NT2/D1 (cell line): ENCODE results near the gene RCN1.
"Not testable (repeated sequence)": the region's sequence is repeated elsewhere in the genome, so short reads cannot be mapped to it uniquely, and the experiment has no call there.

Experiments used
- DNase-seq: peaks from one replicate; pipeline ENCODE4 v3.0.0-alpha.2; 2011; ENCODE audit warnings: low read depth, low spot score
- H3K27me3 ChIP-seq: 2 replicates; pipeline ENCODE4 v1.6.0; 2011; ENCODE audit warnings: mild to moderate bottlenecking; ENCODE audit not compliant: insufficient read length, insufficient read depth
- H3K36me3 ChIP-seq: 2 replicates; pipeline ENCODE4 v1.6.1; 2011; ENCODE audit warnings: mild to moderate bottlenecking, low read length, mixed read lengths; ENCODE audit not compliant: insufficient read depth, insufficient read length
- H3K4me1 ChIP-seq: 2 replicates; pipeline ENCODE4 v1.5.1; 2011; ENCODE audit not compliant: insufficient read depth, insufficient read length
- H3K4me3 ChIP-seq: 2 replicates; pipeline ENCODE4 v1.5.1; 2011; ENCODE audit warnings: low read depth; ENCODE audit not compliant: insufficient read length
- H3K9ac ChIP-seq: 2 replicates; pipeline ENCODE4 v1.6.0; 2011; ENCODE audit warnings: low read depth; ENCODE audit not compliant: insufficient read length
- H3K9me3 ChIP-seq: 2 replicates; pipeline ENCODE4 v1.5.1; 2011; ENCODE audit warnings: mild to moderate bottlenecking, low read length; ENCODE audit not compliant: insufficient read depth
- SUZ12 ChIP-seq: IDR thresholded peaks from 2 replicates; pipeline ENCODE4 v1.6.1; 2011; ENCODE audit not compliant: insufficient read length, insufficient read depth; ENCODE audit errors: extremely low read depth
- YY1 ChIP-seq: IDR thresholded peaks from 2 replicates; pipeline ENCODE4 v1.6.1; 2011; ENCODE audit not compliant: insufficient read length, insufficient read depth
- ZNF274 ChIP-seq: IDR thresholded peaks from 2 replicates; pipeline ENCODE4 v1.6.1; 2011; ENCODE audit warnings: mild to moderate bottlenecking, low read depth, low read length

RCN1 gene

DNA sequence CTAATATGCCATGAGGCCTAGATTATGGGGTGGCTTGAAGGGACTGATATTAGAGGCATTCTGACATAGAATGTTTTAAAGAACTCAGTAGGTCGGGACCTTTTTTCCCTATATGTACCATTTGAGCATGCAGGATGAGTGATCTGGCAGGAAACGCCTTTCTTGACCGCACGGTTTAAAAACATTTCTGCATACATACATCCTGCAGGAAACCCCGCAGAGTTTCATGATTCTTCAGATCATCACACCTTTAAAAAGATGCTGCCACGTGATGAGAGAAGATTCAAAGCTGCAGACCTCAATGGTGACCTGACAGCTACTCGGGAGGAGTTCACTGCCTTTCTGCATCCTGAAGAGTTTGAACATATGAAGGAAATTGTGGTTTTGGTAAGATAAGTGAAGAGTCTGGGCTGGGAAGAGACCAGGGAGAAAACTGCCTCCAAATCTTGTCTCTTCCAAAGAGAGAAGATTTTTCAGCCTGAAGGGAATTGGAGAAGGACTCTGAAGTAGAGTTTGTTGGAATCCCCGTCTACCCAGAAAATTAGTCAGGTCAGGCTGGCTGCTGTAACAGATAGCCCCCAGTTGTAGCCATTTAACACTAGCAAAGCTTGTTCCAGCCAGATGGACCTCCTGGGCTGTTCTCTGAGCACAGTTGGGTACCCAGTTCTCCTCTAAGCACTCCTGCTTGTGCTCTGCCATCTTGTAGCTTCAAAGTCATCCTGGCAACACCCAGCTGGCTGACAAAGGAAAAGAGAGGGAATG lies 7.4 kb downstream of the RCN1 start:
- H3K9ac ChIP-seq, result no peak overlapping the region
- H3K9me3 ChIP-seq, result no peaks in the 10 kb centered on the region
- H3K27me3 ChIP-seq, result no peaks in the 10 kb centered on the region
- H3K4me1 ChIP-seq, result no peaks in the 10 kb centered on the region
- H3K36me3 ChIP-seq, result peaks cover 94% of the 10 kb centered on the region
- TF ChIP-seq ZNF274 (no peak), YY1 (no peak), SUZ12 (no peak)
- DNase-seq, result no peak
- H3K4me3 ChIP-seq, result no peak overlapping the region

DNA sequence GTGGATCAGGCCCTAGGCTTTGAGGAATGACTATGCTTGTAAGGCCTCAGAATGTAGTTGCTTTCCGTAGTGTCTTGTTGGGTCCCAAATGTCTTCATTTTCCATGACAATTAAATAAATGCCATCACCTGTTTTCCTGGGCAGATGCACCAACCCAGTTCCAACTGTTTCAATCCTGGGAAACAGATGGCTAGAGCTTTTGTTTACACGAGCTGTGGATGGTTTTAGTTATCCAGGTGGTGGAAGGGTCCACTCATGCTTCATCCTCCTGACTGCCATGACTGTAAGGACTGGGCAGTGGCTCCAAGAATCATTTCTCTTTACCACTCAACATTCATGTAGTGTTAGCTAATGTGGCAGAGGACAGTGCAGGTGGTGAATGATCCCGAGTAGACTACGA lies 8.6 kb downstream of the RCN1 start:
- TF ChIP-seq ZNF274 (no peak), SUZ12 (no peak), YY1 (no peak)
- peaks cover 93% of the 10 kb centered on the region for H3K36me3 ChIP-seq
- H3K9ac ChIP-seq, result no peak overlapping the region
- no peaks in the 10 kb centered on the region for H3K9me3 ChIP-seq
- H3K27me3 ChIP-seq, result no peaks in the 10 kb centered on the region
- H3K4me1 ChIP-seq, result no peaks in the 10 kb centered on the region
- DNase-seq, result no peak
- H3K4me3 ChIP-seq, result no peak overlapping the region

DNA sequence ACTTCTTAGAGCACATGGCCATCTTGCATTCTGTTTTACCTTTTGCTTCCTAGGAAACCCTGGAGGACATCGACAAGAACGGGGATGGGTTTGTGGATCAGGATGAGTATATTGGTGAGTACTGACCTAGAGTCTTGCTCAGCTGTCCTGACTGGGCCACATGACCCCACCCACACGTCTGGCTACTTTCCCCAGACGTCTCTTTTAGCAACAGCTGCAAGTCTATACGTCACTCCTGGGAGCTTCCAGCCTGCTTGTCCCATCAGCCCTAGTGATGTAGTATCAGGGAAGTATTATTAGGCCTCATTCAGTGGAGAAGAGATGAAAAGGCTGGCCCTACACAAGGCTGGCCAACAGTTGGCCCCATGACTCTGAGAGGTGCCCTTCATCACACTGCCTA lies 9.6 kb downstream of the RCN1 start:
- no peaks in the 10 kb centered on the region for H3K27me3 ChIP-seq
- H3K36me3 ChIP-seq, result peaks cover 87% of the 10 kb centered on the region
- no peak overlapping the region for H3K4me3 ChIP-seq
- H3K9me3 ChIP-seq, result no peaks in the 10 kb centered on the region
- no peak overlapping the region for H3K9ac ChIP-seq
- no peaks in the 10 kb centered on the region for H3K4me1 ChIP-seq
- no peak for DNase-seq
- TF ChIP-seq ZNF274, result no peak
- TF ChIP-seq YY1, result no peak
- no peak for TF ChIP-seq SUZ12

DNA sequence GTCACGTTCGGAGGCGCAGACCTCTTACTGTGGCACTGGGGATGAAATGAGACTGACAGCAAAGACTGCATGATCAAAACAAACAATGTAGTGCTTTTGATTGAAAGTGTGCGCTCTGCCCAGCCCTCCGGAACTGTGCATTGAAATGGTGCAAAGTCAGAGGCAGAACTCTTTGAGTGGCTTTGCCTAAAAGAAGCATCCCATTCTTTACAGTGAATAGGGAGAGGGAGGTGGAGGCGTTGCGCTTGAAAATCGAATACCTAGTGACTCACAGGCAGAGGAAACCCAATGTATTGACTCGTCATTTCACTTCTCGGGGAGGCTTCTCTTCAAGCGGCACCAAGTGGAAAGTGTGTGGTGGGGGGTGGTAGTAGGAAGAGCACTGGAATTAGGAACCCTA lies 10.9 kb downstream of the RCN1 start:
- no peak for TF ChIP-seq ZNF274
- TF ChIP-seq SUZ12, result no peak
- TF ChIP-seq YY1, result no peak
- no peaks in the 10 kb centered on the region for H3K9me3 ChIP-seq

DNA sequence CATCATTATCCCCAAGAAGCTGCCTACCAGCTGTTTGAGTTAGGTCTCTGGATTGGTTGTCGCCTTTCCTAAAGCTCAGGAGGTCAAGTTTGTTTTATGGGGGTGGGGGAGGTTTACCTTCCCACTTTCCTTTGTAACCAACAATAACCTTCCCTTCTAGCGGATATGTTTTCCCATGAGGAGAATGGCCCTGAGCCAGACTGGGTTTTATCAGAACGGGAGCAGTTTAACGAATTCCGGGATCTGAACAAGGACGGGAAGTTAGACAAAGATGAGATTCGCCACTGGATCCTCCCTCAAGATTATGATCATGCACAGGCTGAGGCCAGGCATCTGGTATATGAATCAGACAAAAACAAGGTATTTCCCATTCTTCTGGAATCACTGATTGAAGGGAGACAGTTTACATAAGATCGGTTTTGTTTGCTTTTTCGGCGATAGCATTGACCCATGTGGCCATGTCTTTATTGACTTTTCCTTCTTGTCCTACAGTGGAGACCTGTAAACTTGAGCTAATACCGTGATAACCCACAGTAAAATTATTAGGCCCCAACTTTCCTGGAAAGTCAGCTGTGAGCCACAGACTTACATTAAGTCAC lies 12.3 kb downstream of the RCN1 start:
- H3K36me3 ChIP-seq, result peaks cover 67% of the 10 kb centered on the region
- not testable (repeated sequence) for H3K4me3 ChIP-seq, H3K27me3 ChIP-seq, DNase-seq, H3K9ac ChIP-seq, H3K4me1 ChIP-seq, H3K9me3 ChIP-seq

More for the DNA sequence above, 10.9 kb downstream of the RCN1 start:
- Histone ChIP-seq H3K36me3 (peaks cover 81% of the 10 kb centered on the region), H3K27me3 (no peaks in the 10 kb centered on the region), H3K9ac (no peak overlapping the region), H3K4me3 (no peak overlapping the region), H3K4me1 (no peaks in the 10 kb centered on the region)
- no peak for DNase-seq

DNA sequence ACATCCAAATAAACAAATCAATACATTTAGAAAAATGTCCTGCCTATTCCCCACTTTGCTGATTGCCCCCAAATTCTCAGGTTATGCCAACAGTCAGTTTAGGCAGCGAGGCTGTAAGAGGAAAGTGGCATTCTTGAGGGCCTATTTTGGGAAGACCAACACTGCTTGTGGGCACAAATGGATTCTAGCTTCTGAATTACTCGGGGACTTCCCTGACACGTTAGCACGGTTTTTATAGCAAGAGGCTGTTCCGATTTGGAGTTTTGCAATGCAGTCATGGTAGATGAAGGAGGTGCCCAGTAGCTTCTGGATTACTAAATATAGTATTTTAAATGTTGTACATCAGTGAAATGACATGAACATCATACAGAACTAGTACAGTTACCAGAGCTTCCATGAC lies 13.1 kb downstream of the RCN1 start:
- Histone ChIP-seq H3K27me3 (no peaks in the 10 kb centered on the region), H3K4me1 (no peaks in the 10 kb centered on the region), H3K9ac (no peak overlapping the region), H3K9me3 (no peaks in the 10 kb centered on the region), H3K36me3 (peaks cover 60% of the 10 kb centered on the region), H3K4me3 (no peak overlapping the region)
- DNase-seq, result no peak
- TF ChIP-seq YY1, result no peak
- TF ChIP-seq SUZ12, result no peak
- TF ChIP-seq ZNF274, result no peak

DNA sequence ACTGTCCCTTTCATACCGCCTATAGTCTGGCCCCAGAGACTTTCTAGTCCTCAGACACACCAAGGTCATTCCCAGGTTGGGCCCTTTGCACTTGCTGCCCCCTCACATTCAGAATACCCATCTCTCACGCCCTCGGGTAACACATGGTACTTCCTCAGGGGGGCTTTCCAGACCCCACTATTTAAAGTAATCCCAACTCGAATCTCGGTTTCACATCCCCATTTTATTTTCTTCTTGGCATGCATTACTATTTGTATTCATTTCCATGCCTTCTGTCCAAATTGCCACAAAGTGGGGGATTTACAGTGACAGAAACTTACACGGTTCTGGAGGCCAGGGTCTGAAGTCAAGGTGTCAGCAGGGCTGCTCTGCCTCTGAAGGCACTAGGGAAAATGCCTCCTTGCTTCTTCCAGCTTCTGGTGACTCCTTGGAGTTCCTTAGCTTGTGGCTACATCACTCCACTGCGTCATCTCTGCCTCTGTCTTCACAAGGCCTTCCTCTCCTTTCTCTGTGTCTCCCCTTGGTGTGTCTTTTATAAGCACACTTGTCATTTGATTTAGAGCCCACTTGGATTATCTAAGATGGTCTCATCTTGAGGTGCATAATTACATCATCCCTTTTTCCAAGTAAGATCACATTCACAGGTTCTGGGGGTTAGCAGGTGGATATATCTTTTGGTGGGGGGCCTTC lies 15.1 kb downstream of the RCN1 start:
- TF ChIP-seq SUZ12, result no peak
- no peak for TF ChIP-seq ZNF274
- TF ChIP-seq YY1, result no peak
- no peak overlapping the region for H3K9ac ChIP-seq
- H3K27me3 ChIP-seq, result no peaks in the 10 kb centered on the region
- H3K4me3 ChIP-seq, result no peak overlapping the region
- no peaks in the 10 kb centered on the region for H3K9me3 ChIP-seq
- H3K36me3 ChIP-seq, result peaks cover 41% of the 10 kb centered on the region
- H3K4me1 ChIP-seq, result no peaks in the 10 kb centered on the region
- DNase-seq, result no peak
